DND-41 (cell line): ENCODE data around the gene TET2.

ENCODE experiments used
- ATAC-seq: fragments of 200-7000 bp; cut with Tn5 transposase; 3 replicates; pipeline ENCODE4 v1.9.1; 2021; ENCODE audit warnings: low read depth; ENCODE audit not compliant: insufficient read depth
- DNase-seq: peaks from one replicate; pipeline ENCODE4 v3.0.0-alpha.2; 2020
- H2AFZ ChIP-seq: 2 replicates; pipeline ENCODE4 v1.6.0; 2012; ENCODE audit warnings: low read depth, low read length
- H3K27ac ChIP-seq: 2 replicates; pipeline ENCODE4 v1.5.1; 2012; ENCODE audit warnings: low read length, inconsistent platforms
- H3K27me3 ChIP-seq: fragments of 200-600 bp; sonication (generic); 2 replicates; pipeline ENCODE4 v1.6.0; 2012; ENCODE audit warnings: low read length, mild to moderate bottlenecking, inconsistent platforms; ENCODE audit not compliant: insufficient read depth, poor library complexity
- H3K36me3 ChIP-seq: 2 replicates; pipeline ENCODE4 v1.5.1; 2012; ENCODE audit warnings: low read length, inconsistent platforms; ENCODE audit not compliant: insufficient read depth
- H3K4me1 ChIP-seq: 2 replicates; pipeline ENCODE4 v1.5.1; 2012; ENCODE audit warnings: mild to moderate bottlenecking, low read length; ENCODE audit not compliant: insufficient read depth
- H3K4me2 ChIP-seq: 2 replicates; pipeline ENCODE4 v1.6.0; 2012; ENCODE audit warnings: mild to moderate bottlenecking, moderate library complexity, low read length, inconsistent platforms; ENCODE audit not compliant: insufficient read depth
- H3K4me3 ChIP-seq, 2 experiments: fragments of 200-600 bp in 1 of 2; shearing (Covaris generic) in 1 of 2; 2 replicates each; pipeline ENCODE4 v1.5.1; 2012 to 2016; ENCODE audit warnings: inconsistent platforms in 2 of 2, low read length in 2 of 2, mild to moderate bottlenecking in 2 of 2, low read depth in 1 of 2, moderate library complexity in 1 of 2
- H3K79me2 ChIP-seq: 2 replicates; pipeline ENCODE4 v1.6.0; 2012; ENCODE audit warnings: low read length, inconsistent platforms; ENCODE audit not compliant: insufficient read depth
- H3K9ac ChIP-seq: 2 replicates; pipeline ENCODE4 v1.6.0; 2012; ENCODE audit warnings: low read depth, mild to moderate bottlenecking, inconsistent platforms, low read length, moderate library complexity
- H3K9me3 ChIP-seq: 2 replicates; pipeline ENCODE4 v1.5.1; 2012; ENCODE audit warnings: low read length, moderate library complexity, mild to moderate bottlenecking, inconsistent platforms; ENCODE audit not compliant: insufficient read depth, severe bottlenecking
- H4K20me1 ChIP-seq: 2 replicates; pipeline ENCODE4 v1.6.0; 2012; ENCODE audit warnings: low read length; ENCODE audit not compliant: insufficient read depth
- CTCF ChIP-seq: IDR thresholded peaks from 2 replicates; pipeline ENCODE4 v1.5.1; 2012; ENCODE audit warnings: borderline replicate concordance, low read length, moderate library complexity, mild to moderate bottlenecking; ENCODE audit not compliant: poor library complexity, severe bottlenecking; ENCODE audit errors: extremely low read depth
- EZH2 ChIP-seq: IDR thresholded peaks from 3 replicates; pipeline ENCODE4 v1.6.1; 2012; ENCODE audit warnings: borderline replicate concordance, low read depth, mild to moderate bottlenecking, moderate library complexity, low read length, inconsistent platforms; ENCODE audit not compliant: severe bottlenecking

TET2 gene

GRCh38 chr4:105155426-105155825, 8.8 kb downstream of the TET2 start:
- no peak for ATAC-seq
- Histone ChIP-seq H3K4me3 (no peak overlapping the region), H3K36me3 (no peaks in the 10 kb centered on the region), H3K4me1 (no peaks in the 10 kb centered on the region), H3K4me2 (no peak overlapping the region), H3K27me3 (no peaks in the 10 kb centered on the region), H2AFZ (no peak overlapping the region), H4K20me1 (no peaks in the 10 kb centered on the region), H3K27ac (no peak overlapping the region), H3K79me2 (no peaks in the 10 kb centered on the region), H3K9me3 (no peaks in the 10 kb centered on the region), H3K9ac (no peak overlapping the region)
- TF ChIP-seq CTCF (no peak), EZH2 (no peak)
- DNase-seq, result no peak

GRCh38 chr4:105158837-105159236, 12.2 kb downstream of the TET2 start:
- Histone ChIP-seq H3K36me3 (no peaks in the 10 kb centered on the region), H3K79me2 (no peaks in the 10 kb centered on the region), H3K9me3 (no peaks in the 10 kb centered on the region), H3K4me1 (no peaks in the 10 kb centered on the region), H3K4me3 (no peak overlapping the region), H3K4me2 (no peak overlapping the region), H3K27me3 (no peaks in the 10 kb centered on the region), H2AFZ (no peak overlapping the region), H4K20me1 (no peaks in the 10 kb centered on the region), H3K27ac (no peak overlapping the region), H3K9ac (no peak overlapping the region)
- ATAC-seq (no peak), DNase-seq (no peak)
- TF ChIP-seq CTCF, result no peak
- TF ChIP-seq EZH2, result no peak

- Histone ChIP-seq H3K4me1 (no peaks in the 10 kb centered on the region), H3K27ac (no peak overlapping the region), H3K36me3 (no peaks in the 10 kb centered on the region), H3K4me3 (no peak overlapping the region), H3K9ac (no peak overlapping the region), H4K20me1 (no peaks in the 10 kb centered on the region), H3K4me2 (no peak overlapping the region), H2AFZ (no peak overlapping the region), H3K9me3 (no peaks in the 10 kb centered on the region), H3K27me3 (no peaks in the 10 kb centered on the region), H3K79me2 (no peaks in the 10 kb centered on the region)
- TF ChIP-seq EZH2 (no peak), CTCF (no peak)
- no peak for DNase-seq
- no peak for ATAC-seq
Measured at GRCh38 chr4:105162123-105162796, 15.6 kb downstream of the TET2 start.

GRCh38 chr4:105164548-105164947, 17.9 kb downstream of the TET2 start:
- H3K36me3 ChIP-seq, result no peaks in the 10 kb centered on the region
- DNase-seq, result no peak
- H3K4me2 ChIP-seq, result no peak overlapping the region
- H3K27me3 ChIP-seq, result no peaks in the 10 kb centered on the region
- H3K9me3 ChIP-seq, result no peaks in the 10 kb centered on the region
- no peak overlapping the region for H3K27ac ChIP-seq
- no peak overlapping the region for H3K4me3 ChIP-seq
- H3K79me2 ChIP-seq, result no peaks in the 10 kb centered on the region
- H3K9ac ChIP-seq, result no peak overlapping the region
- TF ChIP-seq CTCF, result no peak
- no peak for TF ChIP-seq EZH2
- H4K20me1 ChIP-seq, result no peaks in the 10 kb centered on the region
- ATAC-seq, result no peak
- no peak overlapping the region for H2AFZ ChIP-seq
- no peaks in the 10 kb centered on the region for H3K4me1 ChIP-seq
